GM18517 (cell line): ENCODE measurements around the gene RBFOX2.

Experiments
- ATAC-seq: cut with Tn5 transposase; IDR thresholded peaks from one replicate; pipeline ENCODE4 v1.9.1; 2021; ENCODE audit warnings: mild to moderate bottlenecking, moderate library complexity; ENCODE audit not compliant: unreplicated experiment

The RBFOX2 gene

GRCh38 chr22:35904752-35905151, 123.9 kb downstream of the RBFOX2 start:
- ATAC-seq: no peak

- ATAC-seq: no peak
These were observed 124.3 kb downstream of the RBFOX2 start for GRCh38 chr22:35904336-35904692.

GRCh38 chr22:35903571-35904335, 124.9 kb downstream of the RBFOX2 start:
- ATAC-seq: no peak

GRCh38 chr22:35900483-35901168, 128.0 kb downstream of the RBFOX2 start:
- no peak for ATAC-seq

GRCh38 chr22:35899736-35900135, 128.9 kb downstream of the RBFOX2 start:
- no peak for ATAC-seq

- ATAC-seq: no peak
These were observed 132.4 kb downstream of the RBFOX2 start for GRCh38 chr22:35896111-35896705.

GRCh38 chr22:35894937-35895708, 133.5 kb downstream of the RBFOX2 start:
- no peak for ATAC-seq

- no peak for ATAC-seq
These were observed 134.2 kb downstream of the RBFOX2 start for GRCh38 chr22:35894464-35894878.

GRCh38 chr22:35893698-35894097, 134.9 kb downstream of the RBFOX2 start:
- no peak for ATAC-seq

- no peak for ATAC-seq
These were observed 136.4 kb downstream of the RBFOX2 start for GRCh38 chr22:35892192-35892591.

- ATAC-seq: no peak
These were observed 137.2 kb downstream of the RBFOX2 start for GRCh38 chr22:35891442-35891841.

GRCh38 chr22:35889071-35889470, 139.6 kb downstream of the RBFOX2 start:
- no peak for ATAC-seq

GRCh38 chr22:35888181-35888870, 140.3 kb downstream of the RBFOX2 start:
- ATAC-seq: no peak

GRCh38 chr22:35887296-35887875, 141.2 kb downstream of the RBFOX2 start:
- no peak for ATAC-seq

- ATAC-seq: no peak
These were observed 142.3 kb downstream of the RBFOX2 start for GRCh38 chr22:35886309-35886708.

GRCh38 chr22:35884529-35884928, 144.1 kb downstream of the RBFOX2 start:
- ATAC-seq: no peak

- no peak for ATAC-seq
These were observed 145.5 kb downstream of the RBFOX2 start for GRCh38 chr22:35883031-35883620.

- ATAC-seq: no peak
These were observed 146.2 kb downstream of the RBFOX2 start for GRCh38 chr22:35882211-35883030.

GRCh38 chr22:35879351-35879750, 149.3 kb downstream of the RBFOX2 start:
- no peak for ATAC-seq
